HEK293 (cell line): ENCODE measurements around the gene CMTM8.

Source experiments
- CTCF ChIP-seq: fragments of 450-650 bp; formaldehyde crosslinking; IDR thresholded peaks from 2 replicates; pipeline ENCODE4 v1.5.1; 2016; ENCODE audit warnings: missing biosample characterization, missing genetic modification characterization
- KLF10 ChIP-seq: fragments of 450-650 bp; IDR thresholded peaks from 2 replicates; pipeline ENCODE4 v1.5.1; 2018; ENCODE audit warnings: missing biosample characterization, mild to moderate bottlenecking, missing genetic modification characterization
- SETDB1 ChIP-seq: IDR thresholded peaks from one replicate; pipeline ENCODE4 v1.6.1; 2017; ENCODE audit warnings: mild to moderate bottlenecking, low read length, moderate library complexity, mixed read lengths; ENCODE audit not compliant: insufficient read length
- TCF7L2 ChIP-seq: IDR thresholded peaks from 2 replicates; pipeline ENCODE4 v1.6.1; 2011; ENCODE audit warnings: low read depth, mild to moderate bottlenecking, inconsistent platforms, low read length, moderate library complexity, borderline replicate concordance
- ZBTB8A ChIP-seq: fragments of 450-650 bp; formaldehyde crosslinking; IDR thresholded peaks from 2 replicates; pipeline ENCODE4 v1.5.1; 2016; ENCODE audit warnings: missing biosample characterization, missing genetic modification characterization
- ZNF114 ChIP-seq: fragments of 450-650 bp; formaldehyde crosslinking; IDR thresholded peaks from 2 replicates; pipeline ENCODE4 v1.5.0; 2017; ENCODE audit warnings: missing biosample characterization, missing genetic modification characterization
- ZNF266 ChIP-seq: fragments of 450-650 bp; formaldehyde crosslinking; IDR thresholded peaks from 2 replicates; pipeline ENCODE4 v1.5.1; 2016; ENCODE audit warnings: missing biosample characterization, missing genetic modification characterization, low read depth
- ZNF416 ChIP-seq: fragments of 450-650 bp; formaldehyde crosslinking; IDR thresholded peaks from 2 replicates; pipeline ENCODE4 v1.5.1; 2016; ENCODE audit warnings: missing biosample characterization, missing genetic modification characterization
- ZNF777 ChIP-seq: fragments of 450-650 bp; formaldehyde crosslinking; IDR thresholded peaks from 2 replicates; pipeline ENCODE4 v1.5.1; 2017; ENCODE audit warnings: missing biosample characterization, missing genetic modification characterization, borderline replicate concordance
- ZSCAN30 ChIP-seq: fragments of 450-650 bp; IDR thresholded peaks from 2 replicates; pipeline ENCODE4 v1.5.1; 2018; ENCODE audit warnings: missing biosample characterization, mild to moderate bottlenecking, missing genetic modification characterization, moderate library complexity

- TF ChIP-seq TCF7L2 (no peak), ZBTB8A (tag by site-specific recombination) (no peak), KLF10 (tag by site-specific recombination) (no peak), CTCF (tag by site-specific recombination) (no peak), ZNF114 (tag by site-specific recombination) (no peak), ZNF416 (no peak), ZNF777 (tag by site-specific recombination) (no peak), ZNF266 (no peak), ZSCAN30 (tag by site-specific recombination) (no peak), SETDB1 (no peak)
Observed at GRCh38 chr3:32246079-32246675, 7.7 kb downstream of the CMTM8 start.
